ENCODE measurements around the gene PHF23.

DNA sequence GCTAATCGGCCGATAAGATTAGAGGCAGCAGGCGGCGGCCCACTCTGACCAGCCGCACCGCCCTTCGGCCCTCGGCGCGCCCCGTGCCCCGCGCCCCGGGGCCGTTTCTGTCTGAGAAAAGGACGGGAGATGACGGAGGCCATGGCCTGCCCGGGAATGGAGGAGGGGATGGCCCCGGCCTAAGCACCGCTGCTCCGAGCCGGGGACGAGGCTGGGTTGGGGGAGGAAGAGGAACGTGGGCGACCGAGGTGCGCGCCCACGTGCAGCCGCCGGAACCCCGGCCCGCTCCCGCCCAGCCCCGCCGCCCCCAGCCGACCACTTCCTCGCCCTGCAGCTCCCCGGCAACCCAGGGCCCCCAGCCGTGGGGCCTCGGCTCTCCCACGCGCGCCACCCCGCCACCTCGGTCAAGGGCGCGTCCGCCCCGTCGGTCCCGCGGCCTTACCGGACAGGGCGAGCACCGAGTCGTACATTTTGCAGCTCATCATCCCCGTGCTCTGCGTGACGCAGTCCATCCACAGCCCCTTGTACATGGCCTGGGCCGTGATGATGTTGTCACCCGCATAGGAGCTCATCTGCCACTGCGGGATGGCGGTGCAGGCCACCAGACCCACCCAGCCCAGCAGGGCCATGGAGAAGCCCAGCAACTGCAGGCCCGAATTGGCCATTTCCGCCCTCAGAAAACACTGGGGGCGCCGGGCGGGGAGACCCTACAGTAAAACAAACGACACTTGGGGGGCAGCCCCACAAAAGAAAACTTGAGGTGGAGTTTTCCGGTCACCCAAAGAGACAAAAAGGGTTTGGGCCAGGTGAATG, 22.3 kb upstream of the PHF23 start:
- TF ChIP-seq CTCF (IDR thresholded peaks at IDR 0.05; ENCODE audit: insufficient read depth, low read depth, low read length) (no peak), EZH2 (IDR thresholded peaks at IDR 0.05; ENCODE audit: insufficient read depth, low read length) (no peak)
